ENCODE results near the gene GHR. TPM values are rescaled to one million over a fixed set of nuclear protein-coding genes. Genes with fewer than 3 reads are reported as not detected.

Gene GHR
- total RNA-seq, 1 experiment from 2014 or later, result 0.05 TPM

DNA sequence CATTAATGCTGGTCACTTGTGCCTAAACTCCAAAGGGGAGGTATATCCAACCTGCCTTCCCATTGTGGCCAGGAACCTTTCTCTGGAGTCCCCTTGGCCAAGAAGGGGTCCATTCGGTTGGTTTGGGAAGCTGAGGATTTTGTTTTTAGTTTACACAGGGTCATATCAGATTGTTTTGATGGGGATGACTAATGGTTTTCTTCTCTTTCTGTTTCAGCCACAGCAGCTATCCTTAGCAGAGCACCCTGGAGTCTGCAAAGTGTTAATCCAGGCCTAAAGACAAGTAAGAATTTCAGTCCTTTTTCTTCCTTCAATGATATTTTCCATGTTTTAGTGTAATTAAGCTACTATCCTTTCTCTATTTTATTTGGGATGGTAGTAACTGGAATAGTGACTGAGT, 205.6 kb downstream of the GHR start:
- DNase-seq (ENCODE audit: low read depth, low spot score) (no peak), ATAC-seq (no peak)
- TF ChIP-seq SIN3A (IDR thresholded peaks at IDR 0.05; ENCODE audit: borderline replicate concordance, insufficient read depth, low read depth, low read length), result no peak
- TF ChIP-seq REST (IDR thresholded peaks at IDR 0.05; ENCODE audit: insufficient read depth in 1 of 2, low read depth in 2 of 2, low read length in 1 of 2), result no peak
- TF ChIP-seq TCF7L2 (IDR thresholded peaks at IDR 0.05; ENCODE audit: low read depth, low read length), result no peak
- no peak for TF ChIP-seq POLR2AphosphoS5 (IDR thresholded peaks at IDR 0.05; ENCODE audit: low read depth, low read length)
- TF ChIP-seq, protein P1, sequence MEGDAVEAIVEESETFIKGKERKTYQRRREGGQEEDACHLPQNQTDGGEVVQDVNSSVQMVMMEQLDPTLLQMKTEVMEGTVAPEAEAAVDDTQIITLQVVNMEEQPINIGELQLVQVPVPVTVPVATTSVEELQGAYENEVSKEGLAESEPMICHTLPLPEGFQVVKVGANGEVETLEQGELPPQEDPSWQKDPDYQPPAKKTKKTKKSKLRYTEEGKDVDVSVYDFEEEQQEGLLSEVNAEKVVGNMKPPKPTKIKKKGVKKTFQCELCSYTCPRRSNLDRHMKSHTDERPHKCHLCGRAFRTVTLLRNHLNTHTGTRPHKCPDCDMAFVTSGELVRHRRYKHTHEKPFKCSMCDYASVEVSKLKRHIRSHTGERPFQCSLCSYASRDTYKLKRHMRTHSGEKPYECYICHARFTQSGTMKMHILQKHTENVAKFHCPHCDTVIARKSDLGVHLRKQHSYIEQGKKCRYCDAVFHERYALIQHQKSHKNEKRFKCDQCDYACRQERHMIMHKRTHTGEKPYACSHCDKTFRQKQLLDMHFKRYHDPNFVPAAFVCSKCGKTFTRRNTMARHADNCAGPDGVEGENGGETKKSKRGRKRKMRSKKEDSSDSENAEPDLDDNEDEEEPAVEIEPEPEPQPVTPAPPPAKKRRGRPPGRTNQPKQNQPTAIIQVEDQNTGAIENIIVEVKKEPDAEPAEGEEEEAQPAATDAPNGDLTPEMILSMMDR (IDR thresholded peaks at IDR 0.05), result no peak
- no peaks in the 10 kb centered on the region for H3K27me3 ChIP-seq (ENCODE audit: control insufficient read depth, insufficient read depth, low read length)
- no peaks in the 10 kb centered on the region for H3K36me3 ChIP-seq (ENCODE audit: control insufficient read depth, insufficient read depth, low read length)
- in situ Hi-C loops (cut with HindIII; ENCODE audit: low pct_unique_long_range_greater_than_20kb, low sequenced_read_pairs) (no loop called here), intact Hi-C loops (cut with micrococcal nuclease; ENCODE audit: unreplicated experiment) (no loop called here)
- ChIA-PET CTCF (no interaction called here), POLR2A (no interaction called here)
- no peaks in the 10 kb centered on the region for H3K9me3 ChIP-seq (ENCODE audit: control insufficient read depth, insufficient read depth, low read depth, low read length)
- H3K27ac ChIP-seq (ENCODE audit: low read length), result no peak overlapping the region
- BruUV-seq (replicated peaks), result no TSS peak
- H3K4me1 ChIP-seq (ENCODE audit: control insufficient read depth, insufficient read depth, low read length), result no peaks in the 10 kb centered on the region
- no peak overlapping the region for H3K4me3 ChIP-seq (ENCODE audit: low read depth in 2 of 2, low read length in 2 of 2)

DNA sequence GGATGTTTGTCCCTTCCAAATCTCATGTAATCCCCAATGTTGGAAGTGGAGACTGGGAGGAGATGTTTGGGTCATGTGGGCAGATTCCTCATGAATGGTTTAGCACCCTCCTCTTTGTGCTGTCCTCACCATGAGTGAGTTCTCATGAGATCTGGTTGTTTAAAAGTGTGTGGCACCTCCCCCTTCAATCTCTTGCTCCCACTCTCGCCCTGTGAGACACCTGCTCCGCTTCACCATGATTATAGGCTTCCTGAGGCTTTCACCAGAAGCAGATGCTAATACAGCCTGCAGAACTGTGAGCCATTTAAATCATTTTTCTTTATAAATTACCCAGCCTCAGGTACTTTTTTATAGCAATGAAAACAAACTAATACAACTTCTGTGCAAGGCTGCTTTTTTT, 206.0 kb downstream of the GHR start:
- intact Hi-C loops (cut with micrococcal nuclease; ENCODE audit: unreplicated experiment) (no loop called here), in situ Hi-C loops (cut with HindIII; ENCODE audit: low pct_unique_long_range_greater_than_20kb, low sequenced_read_pairs) (no loop called here)
- Histone ChIP-seq H3K4me3 (ENCODE audit: low read depth in 2 of 2, low read length in 2 of 2) (no peak overlapping the region), H3K27ac (ENCODE audit: low read length) (no peak overlapping the region), H3K9me3 (ENCODE audit: control insufficient read depth, insufficient read depth, low read depth, low read length) (no peaks in the 10 kb centered on the region), H3K36me3 (ENCODE audit: control insufficient read depth, insufficient read depth, low read length) (no peaks in the 10 kb centered on the region), H3K27me3 (ENCODE audit: control insufficient read depth, insufficient read depth, low read length) (no peaks in the 10 kb centered on the region), H3K4me1 (ENCODE audit: control insufficient read depth, insufficient read depth, low read length) (no peaks in the 10 kb centered on the region)
- POLR2A ChIA-PET, result no interaction called here
- DNase-seq (ENCODE audit: low read depth, low spot score) (no peak), ATAC-seq (no peak)
- CTCF ChIA-PET, result no interaction called here
- no TSS peak for BruUV-seq (replicated peaks)
- TF ChIP-seq REST (IDR thresholded peaks at IDR 0.05; ENCODE audit: insufficient read depth in 1 of 2, low read depth in 2 of 2, low read length in 1 of 2), result no peak
- TF ChIP-seq POLR2AphosphoS5 (IDR thresholded peaks at IDR 0.05; ENCODE audit: low read depth, low read length), result no peak
- TF ChIP-seq SIN3A (IDR thresholded peaks at IDR 0.05; ENCODE audit: borderline replicate concordance, insufficient read depth, low read depth, low read length), result no peak
- TF ChIP-seq, protein P1 (IDR thresholded peaks at IDR 0.05), result no peak
- no peak for TF ChIP-seq TCF7L2 (IDR thresholded peaks at IDR 0.05; ENCODE audit: low read depth, low read length)

Data from Panc1 (cell line).